HepG2 (cell line): Measurements from ENCODE around the gene FRMD8. TPM values are rescaled to one million over a fixed set of nuclear protein-coding genes. Genes with fewer than 3 reads are reported as not detected.

Experiments
- ARNTL ChIP-seq: sonication (generic); formaldehyde crosslinking; IDR thresholded peaks from 2 replicates; pipeline ENCODE4 v1.4.0; 2020; ENCODE audit warnings: mild to moderate bottlenecking, missing genetic modification reagents
- ELF1 ChIP-seq: sonication (generic); formaldehyde crosslinking; IDR thresholded peaks from 2 replicates; pipeline ENCODE4 v1.4.0; 2020; ENCODE audit warnings: missing genetic modification reagents
- ESRRA ChIP-seq: sonication (generic); formaldehyde crosslinking; IDR thresholded peaks from 2 replicates; pipeline ENCODE4 v1.5.1; 2020; ENCODE audit warnings: mild to moderate bottlenecking, low read depth, missing genetic modification reagents
- KAT8 ChIP-seq: IDR thresholded peaks from 2 replicates; pipeline ENCODE4 v1.6.1; 2016; ENCODE audit warnings: missing genetic modification reagents, missing compliant biosample characterization
- KMT2B ChIP-seq: IDR thresholded peaks from 2 replicates; pipeline ENCODE4 v1.6.1; 2016; ENCODE audit warnings: missing genetic modification reagents, missing compliant biosample characterization
- MIER2 ChIP-seq: IDR thresholded peaks from 2 replicates; pipeline ENCODE4 v1.6.1; 2016; ENCODE audit warnings: missing biosample characterization, missing genetic modification reagents
- SATB2 ChIP-seq: sonication (generic); formaldehyde crosslinking; IDR thresholded peaks from 2 replicates; pipeline ENCODE4 v1.5.0; 2020; ENCODE audit warnings: missing genetic modification reagents
- SIX1 ChIP-seq: sonication (generic); formaldehyde crosslinking; IDR thresholded peaks from 2 replicates; pipeline ENCODE4 v1.4.0; 2020; ENCODE audit warnings: missing genetic modification reagents, borderline replicate concordance
- SPEN ChIP-seq: sonication (generic); formaldehyde crosslinking; IDR thresholded peaks from 2 replicates; pipeline ENCODE4 v1.5.1; 2020; ENCODE audit warnings: low read depth, mild to moderate bottlenecking, missing genetic modification reagents
- SRSF4 ChIP-seq: fragments of 200-400 bp; formaldehyde crosslinking; IDR thresholded peaks from one replicate; pipeline ENCODE4 v1.6.1; 2018; ENCODE audit warnings: mild to moderate bottlenecking, low read depth, low read length, moderate library complexity; ENCODE audit not compliant: poor library complexity, severe bottlenecking
- TEAD3 ChIP-seq: optimal IDR thresholded peaks from 2 replicates; pipeline ENCODE3; 2016; ENCODE audit warnings: borderline replicate concordance
- ZBTB7A ChIP-seq: sonication (generic); formaldehyde crosslinking; IDR thresholded peaks from 2 replicates; pipeline ENCODE4 v1.8.0; 2022; ENCODE audit warnings: mild to moderate bottlenecking, missing genetic modification reagents
- ZNF589 ChIP-seq: sonication (generic); formaldehyde crosslinking; conservative IDR thresholded peaks from 2 replicates; pipeline ENCODE4 v1.8.0; 2022; ENCODE audit warnings: mild to moderate bottlenecking, moderate library complexity, missing genetic modification reagents
- ZSCAN31 ChIP-seq: sonication (generic); formaldehyde crosslinking; IDR thresholded peaks from 2 replicates; pipeline ENCODE4 v1.5.0; 2020; ENCODE audit warnings: low read depth, mild to moderate bottlenecking, missing genetic modification reagents
- polyA plus RNA-seq, 8 experiments: library from polyadenylated mRNA; depleted of rRNA in 3 of 8; stranded (reverse) in 7 of 8; unstranded in 1 of 8; fragments of >200 nt; fragmentation: Illumina TruSeq in 4 of 8; extraction: Trizol in 4 of 8; gene quantifications; 2 replicates each; pipeline versions ENCODE4 v1.2.1 to v1.2.3, GENCODE V29; 2011 to 2016; ENCODE audit warnings: low read depth in 4 of 8, missing spikeins in 1 of 8, mixed read lengths in 1 of 8; ENCODE audit not compliant: insufficient read depth in 1 of 8
- total RNA-seq, 5 experiments: library from RNA; depleted of rRNA; stranded (reverse); fragments of >200 nt; fragmentation: Illumina TruSeq; extraction: Trizol; gene quantifications; 2 replicates each; pipeline ENCODE4 v1.2.3, GENCODE V29; 2016; ENCODE audit warnings: low read depth in 1 of 5
- TF ChIP-seq, protein P1 (sequence below): IDR thresholded peaks from 2 replicates; pipeline ENCODE4 v1.6.1; 2016; ENCODE audit warnings: low read depth, borderline replicate concordance
- TF ChIP-seq, protein P2 (sequence below): sonication (generic); formaldehyde crosslinking; IDR thresholded peaks from 2 replicates; pipeline ENCODE4 v1.5.0; 2020; ENCODE audit warnings: missing genetic modification reagents
- TF ChIP-seq, protein P3 (sequence below): sonication (generic); formaldehyde crosslinking; IDR thresholded peaks from 2 replicates; pipeline ENCODE4 v1.5.0; 2020; ENCODE audit warnings: mild to moderate bottlenecking, missing genetic modification reagents
- TF ChIP-seq, protein P4 (sequence below): sonication (generic); formaldehyde crosslinking; IDR thresholded peaks from 2 replicates; pipeline ENCODE4 v1.5.0; 2020; ENCODE audit warnings: missing genetic modification reagents, mild to moderate bottlenecking, borderline replicate concordance
- TF ChIP-seq, protein P5 (sequence below): sonication (generic); formaldehyde crosslinking; IDR thresholded peaks from 2 replicates; pipeline ENCODE4 v1.4.0; 2020; ENCODE audit warnings: mild to moderate bottlenecking, missing genetic modification reagents
- TF ChIP-seq, protein P6 (sequence below): sonication (generic); formaldehyde crosslinking; IDR thresholded peaks from 2 replicates; pipeline ENCODE4 v1.8.1; 2022; ENCODE audit warnings: mild to moderate bottlenecking, missing genetic modification reagents

FRMD8 gene
- total and polyA plus RNA-seq, 2 of the 13 experiments (the other 11 are each of a cell fraction or from before 2014, with no cell fraction given), result 5.8 to 20.6 TPM

DNA sequence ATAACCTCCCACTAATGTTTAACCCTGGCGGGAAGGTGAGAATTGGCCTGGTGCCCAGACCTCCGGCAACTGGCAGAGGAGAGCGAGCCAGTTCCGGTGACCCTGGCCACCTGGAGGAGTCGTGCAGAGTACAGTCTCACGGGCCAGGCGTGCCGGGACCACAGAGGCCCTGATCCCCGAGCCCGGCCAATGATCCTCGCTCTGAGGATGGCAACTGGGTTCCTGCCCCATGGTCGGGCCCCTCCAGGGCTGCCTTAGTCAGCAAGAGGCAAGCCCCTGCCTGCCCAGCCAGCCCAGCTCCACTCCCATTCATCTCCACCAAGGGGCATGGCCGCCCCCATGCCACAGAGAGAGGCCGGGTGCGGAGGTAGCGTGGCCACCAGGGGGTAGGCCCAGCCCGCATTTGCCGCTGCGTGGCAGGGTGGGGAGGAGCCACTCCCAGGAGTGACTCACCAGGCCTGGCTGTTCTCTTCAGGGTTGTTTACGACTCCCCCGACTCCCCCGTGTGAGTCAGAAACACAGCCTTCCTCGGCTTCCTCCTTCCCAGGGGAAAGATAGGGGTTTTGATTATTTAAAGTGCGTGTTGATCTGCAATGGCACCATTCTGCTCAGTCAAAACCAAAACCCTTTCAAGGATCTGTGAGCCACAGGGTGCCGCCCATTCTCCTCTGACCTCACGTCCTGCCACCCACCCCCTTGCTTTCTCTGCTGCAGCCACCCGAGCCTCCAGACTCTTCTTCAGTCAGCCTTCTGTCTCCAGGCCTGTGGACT, 4.2 kb upstream of the FRMD8 start, which contains the start of gene SLC25A45 (continued):
- TF ChIP-seq, protein P1, sequence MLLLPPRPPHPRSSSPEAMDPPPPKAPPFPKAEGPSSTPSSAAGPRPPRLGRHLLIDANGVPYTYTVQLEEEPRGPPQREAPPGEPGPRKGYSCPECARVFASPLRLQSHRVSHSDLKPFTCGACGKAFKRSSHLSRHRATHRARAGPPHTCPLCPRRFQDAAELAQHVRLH (CRISPR knock-in tag), result 0 out of 2 replicates have a peak, but pooled peaks have one; percentile 47
- TF ChIP-seq, protein P2, sequence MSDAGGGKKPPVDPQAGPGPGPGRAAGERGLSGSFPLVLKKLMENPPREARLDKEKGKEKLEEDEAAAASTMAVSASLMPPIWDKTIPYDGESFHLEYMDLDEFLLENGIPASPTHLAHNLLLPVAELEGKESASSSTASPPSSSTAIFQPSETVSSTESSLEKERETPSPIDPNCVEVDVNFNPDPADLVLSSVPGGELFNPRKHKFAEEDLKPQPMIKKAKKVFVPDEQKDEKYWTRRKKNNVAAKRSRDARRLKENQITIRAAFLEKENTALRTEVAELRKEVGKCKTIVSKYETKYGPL (CRISPR knock-in tag), result no peak
- TF ChIP-seq KAT8 (CRISPR knock-in tag) (peak; percentile 73; the same call in 1 of the 2 replicates), SATB2 (CRISPR knock-in tag) (no peak), ARNTL (CRISPR knock-in tag) (peak; percentile 83), SIX1 (0 out of 2 replicates have a peak, but pooled peaks have one; percentile 6), ELF1 (CRISPR knock-in tag) (peak; percentile 79), ZBTB7A (CRISPR knock-in tag) (peak; percentile 85), MIER2 (no peak), ZSCAN31 (CRISPR knock-in tag) (no peak), SRSF4 (no peak), SPEN (CRISPR knock-in tag) (peak; percentile 81), KMT2B (0 out of 2 replicates have a peak, but pooled peaks have one; percentile 42), TEAD3 (CRISPR knock-in tag) (peak; percentile 64), ESRRA (peak; percentile 86; the same call in 1 of the 2 replicates), ZNF589 (CRISPR knock-in tag) (peak; percentile 74; the same call in 1 of the 2 replicates)
- TF ChIP-seq, protein P3, sequence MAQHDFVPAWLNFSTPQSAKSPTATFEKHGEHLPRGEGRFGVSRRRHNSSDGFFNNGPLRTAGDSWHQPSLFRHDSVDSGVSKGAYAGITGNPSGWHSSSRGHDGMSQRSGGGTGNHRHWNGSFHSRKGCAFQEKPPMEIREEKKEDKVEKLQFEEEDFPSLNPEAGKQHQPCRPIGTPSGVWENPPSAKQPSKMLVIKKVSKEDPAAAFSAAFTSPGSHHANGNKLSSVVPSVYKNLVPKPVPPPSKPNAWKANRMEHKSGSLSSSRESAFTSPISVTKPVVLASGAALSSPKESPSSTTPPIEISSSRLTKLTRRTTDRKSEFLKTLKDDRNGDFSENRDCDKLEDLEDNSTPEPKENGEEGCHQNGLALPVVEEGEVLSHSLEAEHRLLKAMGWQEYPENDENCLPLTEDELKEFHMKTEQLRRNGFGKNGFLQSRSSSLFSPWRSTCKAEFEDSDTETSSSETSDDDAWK (CRISPR knock-in tag), result no peak
- TF ChIP-seq, protein P4, sequence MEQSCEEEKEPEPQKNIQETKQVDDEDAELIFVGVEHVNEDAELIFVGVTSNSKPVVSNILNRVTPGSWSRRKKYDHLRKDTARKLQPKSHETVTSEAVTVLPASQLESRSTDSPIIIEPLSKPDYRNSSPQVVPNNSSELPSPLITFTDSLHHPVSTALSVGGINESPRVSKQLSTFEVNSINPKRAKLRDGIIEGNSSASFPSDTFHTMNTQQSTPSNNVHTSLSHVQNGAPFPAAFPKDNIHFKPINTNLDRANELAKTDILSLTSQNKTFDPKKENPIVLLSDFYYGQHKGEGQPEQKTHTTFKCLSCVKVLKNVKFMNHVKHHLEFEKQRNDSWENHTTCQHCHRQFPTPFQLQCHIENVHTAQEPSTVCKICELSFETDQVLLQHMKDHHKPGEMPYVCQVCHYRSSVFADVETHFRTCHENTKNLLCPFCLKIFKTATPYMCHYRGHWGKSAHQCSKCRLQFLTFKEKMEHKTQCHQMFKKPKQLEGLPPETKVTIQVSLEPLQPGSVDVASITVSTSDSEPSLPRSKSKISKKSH (CRISPR knock-in tag), result peak; percentile 75
- TF ChIP-seq, protein P5, sequence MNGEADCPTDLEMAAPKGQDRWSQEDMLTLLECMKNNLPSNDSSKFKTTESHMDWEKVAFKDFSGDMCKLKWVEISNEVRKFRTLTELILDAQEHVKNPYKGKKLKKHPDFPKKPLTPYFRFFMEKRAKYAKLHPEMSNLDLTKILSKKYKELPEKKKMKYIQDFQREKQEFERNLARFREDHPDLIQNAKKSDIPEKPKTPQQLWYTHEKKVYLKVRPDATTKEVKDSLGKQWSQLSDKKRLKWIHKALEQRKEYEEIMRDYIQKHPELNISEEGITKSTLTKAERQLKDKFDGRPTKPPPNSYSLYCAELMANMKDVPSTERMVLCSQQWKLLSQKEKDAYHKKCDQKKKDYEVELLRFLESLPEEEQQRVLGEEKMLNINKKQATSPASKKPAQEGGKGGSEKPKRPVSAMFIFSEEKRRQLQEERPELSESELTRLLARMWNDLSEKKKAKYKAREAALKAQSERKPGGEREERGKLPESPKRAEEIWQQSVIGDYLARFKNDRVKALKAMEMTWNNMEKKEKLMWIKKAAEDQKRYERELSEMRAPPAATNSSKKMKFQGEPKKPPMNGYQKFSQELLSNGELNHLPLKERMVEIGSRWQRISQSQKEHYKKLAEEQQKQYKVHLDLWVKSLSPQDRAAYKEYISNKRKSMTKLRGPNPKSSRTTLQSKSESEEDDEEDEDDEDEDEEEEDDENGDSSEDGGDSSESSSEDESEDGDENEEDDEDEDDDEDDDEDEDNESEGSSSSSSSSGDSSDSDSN (CRISPR knock-in tag), result peak; percentile 99
- TF ChIP-seq, protein P6, sequence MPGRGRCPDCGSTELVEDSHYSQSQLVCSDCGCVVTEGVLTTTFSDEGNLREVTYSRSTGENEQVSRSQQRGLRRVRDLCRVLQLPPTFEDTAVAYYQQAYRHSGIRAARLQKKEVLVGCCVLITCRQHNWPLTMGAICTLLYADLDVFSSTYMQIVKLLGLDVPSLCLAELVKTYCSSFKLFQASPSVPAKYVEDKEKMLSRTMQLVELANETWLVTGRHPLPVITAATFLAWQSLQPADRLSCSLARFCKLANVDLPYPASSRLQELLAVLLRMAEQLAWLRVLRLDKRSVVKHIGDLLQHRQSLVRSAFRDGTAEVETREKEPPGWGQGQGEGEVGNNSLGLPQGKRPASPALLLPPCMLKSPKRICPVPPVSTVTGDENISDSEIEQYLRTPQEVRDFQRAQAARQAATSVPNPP (CRISPR knock-in tag), result peak; percentile 91; the same call in 1 of the 2 replicates
